C4-2B (cell line): ENCODE results near the gene GRID1.

Source experiments
- H3K27ac ChIP-seq: fragments of 450-650 bp; 2 replicates; pipeline ENCODE4 v1.5.1; 2017
- ZFX ChIP-seq: fragments of 450-650 bp; IDR thresholded peaks from 2 replicates; pipeline ENCODE4 v1.6.1; 2017
- TF ChIP-seq, protein P1 (sequence below): fragments of 450-650 bp; conservative IDR thresholded peaks from 2 replicates; pipeline ENCODE4 v1.5.1; 2017; ENCODE audit warnings: mild to moderate bottlenecking

GRID1 gene

DNA sequence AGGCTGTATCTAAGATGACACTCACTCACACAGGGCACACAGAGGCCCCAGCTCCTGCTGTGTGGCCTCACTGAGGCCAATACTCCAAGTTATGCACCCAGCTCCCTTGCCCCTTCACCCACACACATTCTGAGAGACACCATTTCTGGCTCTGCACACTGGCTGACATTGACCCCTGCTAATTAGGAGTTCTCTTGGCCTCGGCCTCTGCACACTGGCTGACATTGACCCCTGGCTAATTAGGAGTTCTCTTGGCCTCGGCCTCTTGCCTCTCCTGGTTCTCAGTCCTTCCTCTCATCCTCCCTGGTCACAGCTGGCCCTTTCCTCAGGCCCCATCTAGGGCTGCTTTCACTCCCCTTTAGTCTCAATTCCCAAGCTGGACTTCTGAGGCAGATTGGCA is 97.3 kb downstream of the GRID1 start:
- no peak for TF ChIP-seq ZFX
- TF ChIP-seq, protein P1, sequence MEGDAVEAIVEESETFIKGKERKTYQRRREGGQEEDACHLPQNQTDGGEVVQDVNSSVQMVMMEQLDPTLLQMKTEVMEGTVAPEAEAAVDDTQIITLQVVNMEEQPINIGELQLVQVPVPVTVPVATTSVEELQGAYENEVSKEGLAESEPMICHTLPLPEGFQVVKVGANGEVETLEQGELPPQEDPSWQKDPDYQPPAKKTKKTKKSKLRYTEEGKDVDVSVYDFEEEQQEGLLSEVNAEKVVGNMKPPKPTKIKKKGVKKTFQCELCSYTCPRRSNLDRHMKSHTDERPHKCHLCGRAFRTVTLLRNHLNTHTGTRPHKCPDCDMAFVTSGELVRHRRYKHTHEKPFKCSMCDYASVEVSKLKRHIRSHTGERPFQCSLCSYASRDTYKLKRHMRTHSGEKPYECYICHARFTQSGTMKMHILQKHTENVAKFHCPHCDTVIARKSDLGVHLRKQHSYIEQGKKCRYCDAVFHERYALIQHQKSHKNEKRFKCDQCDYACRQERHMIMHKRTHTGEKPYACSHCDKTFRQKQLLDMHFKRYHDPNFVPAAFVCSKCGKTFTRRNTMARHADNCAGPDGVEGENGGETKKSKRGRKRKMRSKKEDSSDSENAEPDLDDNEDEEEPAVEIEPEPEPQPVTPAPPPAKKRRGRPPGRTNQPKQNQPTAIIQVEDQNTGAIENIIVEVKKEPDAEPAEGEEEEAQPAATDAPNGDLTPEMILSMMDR, result no peak
- H3K27ac ChIP-seq, result no peak overlapping the region

DNA sequence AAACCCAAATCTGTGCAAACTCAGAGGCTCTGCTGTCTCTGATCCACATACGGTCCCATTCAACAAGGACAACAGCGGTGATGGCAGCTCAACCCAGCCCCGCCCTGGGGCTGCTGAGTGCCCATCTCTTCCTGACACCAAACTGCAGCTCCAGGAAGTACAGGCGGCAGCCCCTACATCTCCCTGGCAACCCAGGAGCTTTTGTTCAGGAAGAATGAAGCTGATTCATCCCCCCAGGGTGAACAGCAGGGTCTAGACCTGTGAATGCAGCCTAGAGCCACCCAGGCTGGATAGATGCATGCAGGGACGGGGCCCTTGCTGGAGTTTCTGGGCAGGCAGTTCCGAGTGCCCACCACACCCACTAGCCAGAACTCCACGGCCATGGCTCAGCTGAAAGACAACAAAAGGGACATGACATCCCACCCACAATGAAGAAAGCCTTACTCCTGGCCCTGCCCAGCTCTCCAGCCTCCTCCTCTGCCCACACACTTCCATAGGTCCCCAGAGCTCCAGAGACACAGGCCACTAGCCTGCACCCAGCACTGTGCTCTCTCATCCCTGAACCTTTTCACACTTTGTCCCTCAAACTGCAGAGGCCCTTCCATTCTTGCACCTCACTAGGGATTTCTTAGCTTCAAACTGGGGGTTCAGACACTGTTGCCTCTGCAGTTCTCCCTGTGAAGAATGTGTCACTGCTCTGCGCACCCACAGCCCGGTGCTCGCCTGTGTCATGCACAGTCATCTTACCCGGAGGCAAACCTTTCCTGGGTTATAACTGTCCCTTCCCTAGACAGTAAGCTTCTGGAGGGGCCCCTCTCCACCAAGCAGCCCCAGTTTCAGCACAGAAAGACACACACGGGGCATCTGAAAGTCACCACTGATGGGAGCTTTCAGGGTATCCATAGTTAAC is 99.1 kb downstream of the GRID1 start:
- H3K27ac ChIP-seq, result no peak overlapping the region
- TF ChIP-seq, protein P1, result no peak
- no peak for TF ChIP-seq ZFX

DNA sequence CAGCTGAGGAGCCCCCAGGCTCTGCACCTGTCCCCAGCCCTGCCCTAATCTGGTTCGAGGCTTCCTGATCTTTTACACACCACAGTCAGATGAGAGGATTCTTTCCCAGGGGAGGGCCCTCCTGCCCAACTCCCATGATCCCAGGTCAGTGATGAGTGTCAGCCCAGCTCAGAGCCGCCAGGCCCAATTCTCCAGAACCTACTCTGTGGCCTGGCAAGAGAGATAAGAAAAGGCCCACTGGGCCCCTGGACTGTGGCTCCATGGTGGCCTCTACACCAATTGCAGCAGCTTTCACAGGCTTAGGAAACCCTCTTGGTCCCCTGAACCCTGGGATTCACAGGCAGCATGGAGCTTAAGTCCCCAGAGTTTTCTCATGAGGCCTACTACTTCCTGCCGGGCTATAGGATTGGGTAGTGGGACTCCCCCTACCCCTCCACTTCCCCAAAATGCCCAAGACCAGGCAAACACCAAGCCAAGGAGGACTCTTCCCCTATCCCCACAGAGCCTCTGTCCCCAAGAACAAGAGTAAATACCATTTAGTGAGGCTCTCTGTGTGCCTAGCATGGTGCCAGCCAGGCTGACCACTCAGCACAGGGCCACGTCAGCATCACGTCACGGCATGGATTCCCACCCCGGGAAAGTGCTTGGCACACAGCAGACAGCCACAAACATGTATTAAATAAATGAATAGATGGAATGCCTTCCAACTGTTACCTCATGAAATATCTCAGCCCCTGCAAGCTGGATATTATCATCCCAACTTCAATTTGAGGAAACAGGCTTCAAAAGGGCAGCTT is 100.0 kb downstream of the GRID1 start:
- TF ChIP-seq ZFX, result no peak
- TF ChIP-seq, protein P1, result no peak
- no peak overlapping the region for H3K27ac ChIP-seq

DNA sequence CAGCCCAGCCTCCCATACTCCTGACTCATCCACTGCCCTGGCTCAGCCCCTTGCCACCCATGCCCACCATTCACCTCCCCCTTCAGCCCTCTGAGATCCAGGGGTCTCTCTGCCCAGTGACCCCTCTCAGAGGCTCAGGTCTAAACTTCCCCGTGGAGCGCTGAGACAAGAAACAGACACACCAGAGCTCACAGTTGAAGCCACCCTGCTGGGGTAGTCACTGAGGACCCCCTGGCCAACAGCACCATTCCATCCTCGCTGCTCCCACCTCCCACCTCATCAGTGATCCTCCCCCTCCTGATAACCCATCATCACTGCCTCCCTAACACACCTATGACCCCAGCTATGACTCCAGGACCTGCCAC is 100.7 kb downstream of the GRID1 start:
- no peak overlapping the region for H3K27ac ChIP-seq
- TF ChIP-seq ZFX, result no peak
- TF ChIP-seq, protein P1, result no peak

DNA sequence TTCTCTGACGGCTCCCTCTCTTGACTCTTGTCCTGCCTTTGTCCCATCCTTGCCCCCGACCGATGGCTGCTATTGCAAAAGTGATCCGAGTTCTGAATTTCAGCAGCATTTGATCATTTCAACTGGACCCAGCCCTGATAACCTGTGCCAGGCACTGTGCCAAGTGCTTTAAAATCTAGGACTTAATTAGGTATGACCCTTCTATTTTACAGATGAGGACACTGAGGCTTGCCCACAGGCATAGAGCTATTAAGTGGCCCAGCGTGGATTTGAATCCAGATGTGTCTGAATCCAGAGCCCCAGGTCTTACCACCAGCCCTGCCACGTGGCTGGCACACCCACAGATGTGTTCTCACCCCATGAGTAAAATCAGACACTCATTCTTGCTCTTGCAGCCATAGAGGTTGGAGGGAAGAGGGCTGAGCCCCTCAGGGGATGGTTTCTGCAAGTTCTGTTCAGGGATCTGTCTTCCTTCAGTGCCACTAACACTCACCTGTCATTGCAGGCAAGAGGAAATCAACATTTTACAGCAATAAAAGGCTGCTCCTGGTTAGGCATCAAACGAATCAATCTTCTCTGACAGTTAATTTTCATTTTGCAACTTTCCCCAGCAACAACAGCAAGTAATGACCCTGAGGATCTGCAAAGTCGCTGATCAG is 101.2 kb downstream of the GRID1 start:
- H3K27ac ChIP-seq, result no peak overlapping the region
- TF ChIP-seq ZFX, result no peak
- TF ChIP-seq, protein P1, result no peak

DNA sequence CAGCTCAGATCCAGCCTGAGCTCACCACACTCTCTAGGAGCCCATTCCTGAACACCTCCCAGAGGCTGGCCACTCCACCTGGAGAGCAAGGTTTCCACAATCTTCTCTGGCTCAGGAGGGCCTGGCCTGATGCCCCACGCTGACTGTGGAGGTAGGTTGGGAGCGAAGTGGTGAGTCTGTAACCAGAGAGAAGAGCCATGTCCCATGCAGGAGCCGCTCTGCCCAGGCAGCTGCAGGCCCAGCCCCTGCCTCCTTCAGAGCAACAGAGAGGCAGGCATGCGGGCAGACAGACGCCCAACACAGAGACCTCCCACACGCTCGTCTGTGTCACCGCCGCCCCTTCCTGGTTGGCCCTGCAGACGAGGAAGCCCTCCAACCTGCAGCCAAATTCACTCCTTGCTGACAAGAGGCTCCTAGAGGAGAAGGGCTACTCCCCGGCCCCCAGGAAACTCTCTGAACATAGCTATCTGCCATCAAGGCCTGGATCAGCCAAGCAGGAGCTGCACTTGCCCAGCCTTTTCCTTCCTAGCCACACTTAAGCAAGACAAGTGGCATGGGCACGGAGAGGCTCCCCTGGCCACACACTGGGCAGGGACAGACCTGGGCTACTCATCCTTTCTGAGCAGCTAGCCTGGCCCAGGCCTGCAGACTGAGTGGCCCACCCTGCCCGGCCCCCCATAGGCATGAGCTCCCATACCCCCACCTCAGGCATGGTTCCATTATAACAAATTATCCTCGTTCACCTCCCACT is 101.9 kb downstream of the GRID1 start:
- TF ChIP-seq ZFX, result no peak
- TF ChIP-seq, protein P1, result no peak

More for the DNA sequence above, 101.9 kb downstream of the GRID1 start:
- H3K27ac ChIP-seq, result no peak overlapping the region
